ENCODE data around the gene NEDD4L. TPM values are rescaled to one million over a fixed set of nuclear protein-coding genes. Genes with fewer than 3 reads are reported as not detected.

The NEDD4L gene
- total RNA-seq, 2 experiments from 2014 or later = 3.2 to 3.3 TPM

GRCh38 chr18:58208207-58208932, 164.3 kb downstream of the NEDD4L start:
- H3K4me2 ChIP-seq (ENCODE audit: low read length) = no peak overlapping the region
- H4K20me1 ChIP-seq (ENCODE audit: insufficient read depth, low read length) = no peaks in the 10 kb centered on the region
- no peak for DNase-seq (ENCODE audit: low spot score)
- intact Hi-C loops (cut with micrococcal nuclease; ENCODE audit: unreplicated experiment) = no loop called here
- H3K9me2 ChIP-seq (ENCODE audit: insufficient read depth, low read length) = no peaks in the 10 kb centered on the region
- H3K4me1 ChIP-seq (ENCODE audit: insufficient read depth, low read length, poor library complexity, severe bottlenecking) = no peaks in the 10 kb centered on the region
- H2AFZ ChIP-seq (ENCODE audit: low read length) = no peak overlapping the region
- no peaks in the 10 kb centered on the region for H3K36me3 ChIP-seq (ENCODE audit: insufficient read depth, low read length)
- H3K9me3 ChIP-seq (ENCODE audit: low read length) = no peaks in the 10 kb centered on the region
- CTCF ChIA-PET (ENCODE audit: unreplicated experiment) = no interaction called here
- H3K79me2 ChIP-seq (ENCODE audit: insufficient read depth, low read depth, low read length) = no peaks in the 10 kb centered on the region
- TF ChIP-seq, protein P1, sequence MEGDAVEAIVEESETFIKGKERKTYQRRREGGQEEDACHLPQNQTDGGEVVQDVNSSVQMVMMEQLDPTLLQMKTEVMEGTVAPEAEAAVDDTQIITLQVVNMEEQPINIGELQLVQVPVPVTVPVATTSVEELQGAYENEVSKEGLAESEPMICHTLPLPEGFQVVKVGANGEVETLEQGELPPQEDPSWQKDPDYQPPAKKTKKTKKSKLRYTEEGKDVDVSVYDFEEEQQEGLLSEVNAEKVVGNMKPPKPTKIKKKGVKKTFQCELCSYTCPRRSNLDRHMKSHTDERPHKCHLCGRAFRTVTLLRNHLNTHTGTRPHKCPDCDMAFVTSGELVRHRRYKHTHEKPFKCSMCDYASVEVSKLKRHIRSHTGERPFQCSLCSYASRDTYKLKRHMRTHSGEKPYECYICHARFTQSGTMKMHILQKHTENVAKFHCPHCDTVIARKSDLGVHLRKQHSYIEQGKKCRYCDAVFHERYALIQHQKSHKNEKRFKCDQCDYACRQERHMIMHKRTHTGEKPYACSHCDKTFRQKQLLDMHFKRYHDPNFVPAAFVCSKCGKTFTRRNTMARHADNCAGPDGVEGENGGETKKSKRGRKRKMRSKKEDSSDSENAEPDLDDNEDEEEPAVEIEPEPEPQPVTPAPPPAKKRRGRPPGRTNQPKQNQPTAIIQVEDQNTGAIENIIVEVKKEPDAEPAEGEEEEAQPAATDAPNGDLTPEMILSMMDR (conservative IDR thresholded peaks at IDR 0.05; ENCODE audit: low read length) = no peak
- TF ChIP-seq EZH2phosphoT487 (IDR thresholded peaks at IDR 0.05; ENCODE audit: borderline replicate concordance, low read depth, low read length) = no peak
- BruUV-seq (replicated peaks) = no TSS peak
- H3K4me3 ChIP-seq (ENCODE audit: low read depth, low read length, poor library complexity, severe bottlenecking) = no peak overlapping the region
- POLR2A ChIA-PET = no interaction called here
- no peak overlapping the region for H3K27ac ChIP-seq (ENCODE audit: low read depth, low read length, poor library complexity, severe bottlenecking)

DNA sequence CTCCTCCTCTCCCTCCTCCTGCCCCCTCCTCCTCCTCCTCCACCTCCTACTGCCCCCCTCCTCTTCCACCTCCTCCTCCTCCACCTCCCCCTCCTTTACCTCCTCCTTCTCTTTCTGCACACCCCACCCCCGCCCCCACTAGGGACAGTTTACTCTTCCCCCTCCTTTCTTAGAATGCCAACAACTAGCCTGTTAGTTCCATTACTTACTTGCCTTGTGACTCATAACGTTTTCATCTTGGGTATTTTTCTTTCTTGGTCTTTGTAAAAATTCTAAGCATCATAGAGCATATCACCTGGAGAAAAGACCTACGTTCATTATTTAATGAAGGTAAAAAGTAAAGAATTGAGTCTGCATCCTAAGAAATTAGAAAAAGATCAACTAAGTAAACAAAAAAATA, 165.3 kb downstream of the NEDD4L start:
- no peak overlapping the region for H3K27ac ChIP-seq (ENCODE audit: low read depth, low read length, poor library complexity, severe bottlenecking)
- H2AFZ ChIP-seq (ENCODE audit: low read length) = no peak overlapping the region
- no peaks in the 10 kb centered on the region for H4K20me1 ChIP-seq (ENCODE audit: insufficient read depth, low read length)
- H3K36me3 ChIP-seq (ENCODE audit: insufficient read depth, low read length) = no peaks in the 10 kb centered on the region
- TF ChIP-seq EZH2phosphoT487 (IDR thresholded peaks at IDR 0.05; ENCODE audit: borderline replicate concordance, low read depth, low read length) = no peak
- TF ChIP-seq, protein P1 (conservative IDR thresholded peaks at IDR 0.05; ENCODE audit: low read length) = no peak
- intact Hi-C loops (cut with micrococcal nuclease; ENCODE audit: unreplicated experiment) = no loop called here
- ChIA-PET CTCF (ENCODE audit: unreplicated experiment) (no interaction called here), POLR2A (no interaction called here)
- BruUV-seq (replicated peaks) = no TSS peak
- H3K79me2 ChIP-seq (ENCODE audit: insufficient read depth, low read depth, low read length) = no peaks in the 10 kb centered on the region
- H3K4me2 ChIP-seq (ENCODE audit: low read length) = no peak overlapping the region
- H3K4me1 ChIP-seq (ENCODE audit: insufficient read depth, low read length, poor library complexity, severe bottlenecking) = no peaks in the 10 kb centered on the region
- H3K9me2 ChIP-seq (ENCODE audit: insufficient read depth, low read length) = no peaks in the 10 kb centered on the region
- H3K4me3 ChIP-seq (ENCODE audit: low read depth, low read length, poor library complexity, severe bottlenecking) = no peak overlapping the region
- DNase-seq (ENCODE audit: low spot score) = no peak
- no peaks in the 10 kb centered on the region for H3K9me3 ChIP-seq (ENCODE audit: low read length)

- Histone ChIP-seq H3K4me2 (ENCODE audit: low read length) (no peak overlapping the region), H3K9me3 (ENCODE audit: low read length) (no peaks in the 10 kb centered on the region), H4K20me1 (ENCODE audit: insufficient read depth, low read length) (no peaks in the 10 kb centered on the region), H3K79me2 (ENCODE audit: insufficient read depth, low read depth, low read length) (no peaks in the 10 kb centered on the region), H3K36me3 (ENCODE audit: insufficient read depth, low read length) (no peaks in the 10 kb centered on the region), H3K4me3 (ENCODE audit: low read depth, low read length, poor library complexity, severe bottlenecking) (no peak overlapping the region), H3K27ac (ENCODE audit: low read depth, low read length, poor library complexity, severe bottlenecking) (no peak overlapping the region), H2AFZ (ENCODE audit: low read length) (no peak overlapping the region), H3K9me2 (ENCODE audit: insufficient read depth, low read length) (no peaks in the 10 kb centered on the region), H3K4me1 (ENCODE audit: insufficient read depth, low read length, poor library complexity, severe bottlenecking) (no peaks in the 10 kb centered on the region)
- no TSS peak for BruUV-seq (replicated peaks)
- POLR2A ChIA-PET = no interaction called here
- no peak for DNase-seq (ENCODE audit: low spot score)
- CTCF ChIA-PET (ENCODE audit: unreplicated experiment) = no interaction called here
- intact Hi-C loops (cut with micrococcal nuclease; ENCODE audit: unreplicated experiment) = no loop called here
- TF ChIP-seq EZH2phosphoT487 (IDR thresholded peaks at IDR 0.05; ENCODE audit: borderline replicate concordance, low read depth, low read length) = no peak
- TF ChIP-seq, protein P1 (conservative IDR thresholded peaks at IDR 0.05; ENCODE audit: low read length) = no peak
Observed at GRCh38 chr18:58211510-58211909, 167.5 kb downstream of the NEDD4L start.

All from OCI-LY7 (cell line).